ENCODE results near the gene L3MBTL4. TPM values are rescaled to one million over a fixed set of nuclear protein-coding genes. Genes with fewer than 3 reads are reported as not detected.

The L3MBTL4 gene
- total RNA-seq, 1 donor from 2014 or later: 1.1 TPM

- intact Hi-C loops (cut with micrococcal nuclease): no loop called here
These were observed 496.4 kb downstream of the L3MBTL4 start for GRCh38 chr18:5918205-5918858.

GRCh38 chr18:5914951-5915350 lies 499.8 kb downstream of the L3MBTL4 start:
- intact Hi-C loops (cut with micrococcal nuclease): no loop called here

- intact Hi-C loops (cut with micrococcal nuclease): no loop called here
These were observed 500.7 kb downstream of the L3MBTL4 start for GRCh38 chr18:5914016-5914415.

- intact Hi-C loops (cut with micrococcal nuclease): no loop called here
These were observed 502.1 kb downstream of the L3MBTL4 start for GRCh38 chr18:5912566-5912965.

- intact Hi-C loops (cut with micrococcal nuclease): no loop called here
These were observed 505.6 kb downstream of the L3MBTL4 start for GRCh38 chr18:5909125-5909524.
